HG03108 (cell line): Measurements from ENCODE around the gene ARL9.
"Not testable (repeated sequence)": the region's sequence is repeated elsewhere in the genome, so short reads cannot be mapped to it uniquely, and the experiment has no call there.

Source experiments
- ATAC-seq: cut with Tn5 transposase; IDR thresholded peaks from one replicate; pipeline ENCODE4 v1.9.1; 2021; ENCODE audit warnings: moderate library complexity; ENCODE audit not compliant: unreplicated experiment

The ARL9 gene

GRCh38 chr4:56505269-56506130 lies at the start of gene ARL9:
Gene ARL9, plus strand, starts transcription at chr4:56505791. Its CDS starts 72 bp downstream, at chr4:56505863.
- no peak for ATAC-seq

- no peak for ATAC-seq
Observed at GRCh38 chr4:56460085-56460484, 45.5 kb upstream of the ARL9 start.

- ATAC-seq: no peak
Observed at GRCh38 chr4:56462157-56462556, 43.4 kb upstream of the ARL9 start.

GRCh38 chr4:56463711-56464110 lies 41.9 kb upstream of the ARL9 start:
- ATAC-seq: no peak

- no peak for ATAC-seq
Observed at GRCh38 chr4:56464581-56464980, 41.0 kb upstream of the ARL9 start.

GRCh38 chr4:56465599-56466295 lies 39.8 kb upstream of the ARL9 start:
- ATAC-seq: no peak

GRCh38 chr4:56466296-56466761 lies 39.3 kb upstream of the ARL9 start:
- not testable (repeated sequence) for ATAC-seq

- ATAC-seq: no peak
Observed at GRCh38 chr4:56466910-56467283, 38.7 kb upstream of the ARL9 start.

- peak; percentile 86 for ATAC-seq
Observed at GRCh38 chr4:56467284-56468096, 38.1 kb upstream of the ARL9 start, which contains the start of gene SRP72. Gene SRP72, plus strand, starts transcription at chr4:56467617. Its CDS starts 19 bp downstream, at chr4:56467636.

GRCh38 chr4:56468097-56468422 lies 37.5 kb upstream of the ARL9 start:
- peak; percentile 45 for ATAC-seq

GRCh38 chr4:56469489-56470210 lies 35.9 kb upstream of the ARL9 start:
- no peak for ATAC-seq

GRCh38 chr4:56475917-56476316 lies 29.7 kb upstream of the ARL9 start:
- ATAC-seq: peak; percentile 75

- no peak for ATAC-seq
Observed at GRCh38 chr4:56477192-56477702, 28.3 kb upstream of the ARL9 start.

- ATAC-seq: no peak
Observed at GRCh38 chr4:56480691-56481090, 24.9 kb upstream of the ARL9 start.

- no peak for ATAC-seq
Observed at GRCh38 chr4:56496241-56496640, 9.3 kb upstream of the ARL9 start.

- no peak for ATAC-seq
Observed at GRCh38 chr4:56511098-56511497, 5.5 kb downstream of the ARL9 start.

- no peak for ATAC-seq
Observed at GRCh38 chr4:56512166-56512565, 6.6 kb downstream of the ARL9 start.

GRCh38 chr4:56513517-56513916 lies 7.9 kb downstream of the ARL9 start:
- ATAC-seq: no peak

GRCh38 chr4:56530269-56531148 lies 24.9 kb downstream of the ARL9 start:
- peak; percentile 91 for ATAC-seq
